CD14-positive monocyte (primary cell): Measurements from ENCODE around the gene RFLNA. TPM values are rescaled to one million over a fixed set of nuclear protein-coding genes. Genes with fewer than 3 reads are reported as not detected.

ENCODE experiments used
- DNase-seq, 3 donors: peaks; one replicate each; pipeline ENCODE4 v3.0.0-alpha.2; 2011 to 2022
- H2AFZ ChIP-seq: 2 replicates; pipeline ENCODE4 v1.6.0; 2012; ENCODE audit warnings: mild to moderate bottlenecking, low read depth, low read length, inconsistent platforms; ENCODE audit not compliant: insufficient read depth, poor library complexity, severe bottlenecking
- H3K27ac ChIP-seq, 2 donors: 1 replicate in 1 of 2; 2 replicates in 1 of 2; pipeline ENCODE4 v1.5.1; 2012 to 2013; ENCODE audit warnings: low read length in 2 of 2, control low read depth in 1 of 2, inconsistent platforms in 1 of 2, low read depth in 1 of 2, mild to moderate bottlenecking in 1 of 2
- H3K27me3 ChIP-seq, 2 donors: one replicate each; pipeline versions ENCODE4 v1.6.0 to v1.6.1; 2011 to 2013; ENCODE audit warnings: low read length in 2 of 2; ENCODE audit not compliant: control insufficient read depth in 2 of 2, insufficient read depth in 2 of 2
- H3K36me3 ChIP-seq, 2 donors: replicated peaks in 1 of 2; 1 replicate in 1 of 2; 2 replicates in 1 of 2; pipeline versions ENCODE4 v1.5.1 to v1.6.1; 2012 to 2013; ENCODE audit warnings: low read length in 2 of 2, control low read depth in 1 of 2, inconsistent platforms in 1 of 2, mild to moderate bottlenecking in 1 of 2; ENCODE audit not compliant: insufficient read depth in 2 of 2, control insufficient read depth in 1 of 2
- H3K4me1 ChIP-seq, 2 donors: 1 replicate in 1 of 2; 2 replicates in 1 of 2; pipeline versions ENCODE4 v1.5.1 to v1.6.1; 2012 to 2013; ENCODE audit warnings: low read length in 2 of 2, control low read depth in 1 of 2, inconsistent platforms in 1 of 2, mild to moderate bottlenecking in 1 of 2, moderate library complexity in 1 of 2; ENCODE audit not compliant: insufficient read depth in 2 of 2, control insufficient read depth in 1 of 2
- H3K4me2 ChIP-seq: replicated peaks from 2 replicates; pipeline ENCODE3; 2012; ENCODE audit warnings: low read length, moderate library complexity, mild to moderate bottlenecking; ENCODE audit not compliant: poor library complexity, severe bottlenecking; ENCODE audit errors: extremely low read depth
- H3K4me3 ChIP-seq, 3 experiments: fragments of 200-600 bp in 1 of 3; sonication (generic) in 1 of 3; replicated peaks in 1 of 3; 1 replicate in 2 of 3; 2 replicates in 1 of 3; pipeline ENCODE4 v1.5.1; 2011 to 2013; ENCODE audit warnings: low read length in 3 of 3, mild to moderate bottlenecking in 3 of 3, control low read depth in 2 of 3, low read depth in 2 of 3, inconsistent platforms in 1 of 3, moderate library complexity in 1 of 3
- H3K79me2 ChIP-seq: 2 replicates; pipeline ENCODE4 v1.6.0; 2012; ENCODE audit warnings: mild to moderate bottlenecking, control low read depth, inconsistent platforms, low read length, moderate library complexity; ENCODE audit not compliant: insufficient read depth
- H3K9ac ChIP-seq: 2 replicates; pipeline ENCODE4 v1.6.0; 2017; ENCODE audit warnings: low read length, mild to moderate bottlenecking; ENCODE audit not compliant: insufficient read depth, poor library complexity, severe bottlenecking
- H3K9me3 ChIP-seq, 2 donors: replicated peaks in 1 of 2; 1 replicate in 1 of 2; 2 replicates in 1 of 2; pipeline versions ENCODE4 v1.5.1 to v1.6.1; 2012 to 2013; ENCODE audit warnings: low read length in 2 of 2, control low read depth in 1 of 2; ENCODE audit not compliant: control insufficient read depth in 1 of 2, insufficient read depth in 1 of 2
- H4K20me1 ChIP-seq: 2 replicates; pipeline ENCODE4 v1.6.0; 2012; ENCODE audit warnings: mild to moderate bottlenecking, low read length, control low read depth, moderate library complexity; ENCODE audit not compliant: insufficient read depth
- H3K27ac Mint-ChIP-seq, 7 donors: one replicate each; pipeline ENCODE4 v1.8.0; 2020; ENCODE audit warnings: mild to moderate bottlenecking in 7 of 7, mixed read lengths in 7 of 7, moderate library complexity in 6 of 7, inconsistent platforms in 2 of 7
- H3K27me3 Mint-ChIP-seq, 3 donors: one replicate each; pipeline ENCODE4 v1.8.0; 2021 to 2022; ENCODE audit warnings: low read depth in 3 of 3, mild to moderate bottlenecking in 3 of 3, mixed read lengths in 3 of 3, moderate library complexity in 3 of 3, inconsistent platforms in 1 of 3
- H3K36me3 Mint-ChIP-seq, 2 donors: one replicate each; pipeline ENCODE4 v1.8.0; 2020; ENCODE audit warnings: mixed read lengths in 2 of 2, inconsistent platforms in 1 of 2, mild to moderate bottlenecking in 1 of 2
- H3K4me1 Mint-ChIP-seq: one replicate; pipeline ENCODE4 v1.8.0; 2020; ENCODE audit warnings: mild to moderate bottlenecking, mixed read lengths
- H3K4me3 Mint-ChIP-seq, 2 donors: one replicate each; pipeline ENCODE4 v1.8.0; 2020; ENCODE audit warnings: mild to moderate bottlenecking in 2 of 2, mixed read lengths in 2 of 2, moderate library complexity in 1 of 2
- H3K9me3 Mint-ChIP-seq, 7 donors: one replicate each; pipeline ENCODE4 v1.8.0; 2020 to 2022; ENCODE audit warnings: mixed read lengths in 7 of 7, mild to moderate bottlenecking in 6 of 7, moderate library complexity in 6 of 7, inconsistent platforms in 2 of 7
- CTCF ChIP-seq: fragments of 200-600 bp; IDR thresholded peaks from one replicate; pipeline ENCODE4 v1.8.0; 2022; ENCODE audit warnings: antibody characterized with exemption, mild to moderate bottlenecking
- WGBS: methylation state at CpG from one replicate; pipeline ENCODE4 v1.1.5; 2013; ENCODE audit warnings: missing lambda C conversion rate; ENCODE audit not compliant: insufficient coverage; 5-methylcytosine and 5-hydroxymethylcytosine counted together
- intact Hi-C, 2 donors: fragments of 100-400 bp; cut with micrococcal nuclease; formaldehyde crosslinking; loops; one replicate each; pipeline versions ENCODE4 v1.15.0 to v1.15.1; 2023
- polyA plus RNA-seq, 3 donors: library from polyadenylated mRNA; depleted of rRNA in 1 of 3; unstranded in 2 of 3; stranded (reverse) in 1 of 3; fragments of 300-500 nt in 2 of 3; fragments of >200 nt in 1 of 3; fragmentation: Illumina TruSeq in 2 of 3; gene quantifications; 1 replicate in 2 of 3; 2 replicates in 1 of 3; pipeline ENCODE4 v1.2.3, GENCODE V29; 2012 to 2021

RFLNA gene
- polyA plus RNA-seq, 3 donors: not detected

GRCh38 chr12:124283326-124283725, 11.6 kb upstream of the RFLNA start:
- peaks cover 9 to 17% of the 10 kb centered on the region in 2 donors for H3K9me3 ChIP-seq
- 100% methylated on average over 3 of the region's 7 CpGs for WGBS
- H3K79me2 ChIP-seq: no peaks in the 10 kb centered on the region
- H3K4me2 ChIP-seq: no peak overlapping the region
- Mint-ChIP-seq H3K9me3 (peaks cover 13 to 26% (median 20%) of the 10 kb centered on the region in 7 donors), H3K36me3 (no peaks in the 10 kb centered on the region), H3K4me1 (peaks cover 3% of the 10 kb centered on the region), H3K4me3 (no peak overlapping the region), H3K27ac (no peak overlapping the region), H3K27me3 (peaks cover 2 to 27% (median 18%) of the 10 kb centered on the region in 3 donors)
- H3K27me3 ChIP-seq: peaks cover 0 to 4% of the 10 kb centered on the region in 2 donors
- no peak overlapping the region for H2AFZ ChIP-seq
- no peak overlapping the region for H3K27ac ChIP-seq
- intact Hi-C loops: no loop called here
- no peaks in the 10 kb centered on the region for H3K4me1 ChIP-seq
- H3K36me3 ChIP-seq: no peaks in the 10 kb centered on the region
- H4K20me1 ChIP-seq: no peaks in the 10 kb centered on the region
- TF ChIP-seq CTCF: no peak
- H3K9ac ChIP-seq: no peak overlapping the region
- no peak overlapping the region for H3K4me3 ChIP-seq
- no peak for DNase-seq

GRCh38 chr12:124284368-124284767, 10.5 kb upstream of the RFLNA start:
- Histone ChIP-seq H3K9ac (no peak overlapping the region), H2AFZ (no peak overlapping the region), H3K4me1 (no peaks in the 10 kb centered on the region), H3K79me2 (no peaks in the 10 kb centered on the region), H4K20me1 (no peaks in the 10 kb centered on the region), H3K4me3 (no peak overlapping the region), H3K27me3 (peaks cover 0 to 4% of the 10 kb centered on the region in 2 donors), H3K9me3 (peaks cover 9 to 17% of the 10 kb centered on the region in 2 donors), H3K4me2 (no peak overlapping the region), H3K27ac (no peak overlapping the region), H3K36me3 (no peaks in the 10 kb centered on the region)
- intact Hi-C loops: no loop called here
- no peak overlapping the region for H3K4me3 Mint-ChIP-seq
- peaks cover 3% of the 10 kb centered on the region for H3K4me1 Mint-ChIP-seq
- DNase-seq: no peak
- H3K27me3 Mint-ChIP-seq: peaks cover 2 to 27% (median 15%) of the 10 kb centered on the region in 3 donors
- peaks cover 13 to 27% (median 23%) of the 10 kb centered on the region in 7 donors for H3K9me3 Mint-ChIP-seq
- no peaks in the 10 kb centered on the region for H3K36me3 Mint-ChIP-seq
- no peak overlapping the region for H3K27ac Mint-ChIP-seq
- no peak for TF ChIP-seq CTCF
- WGBS: no CpG with 5 or more reads among the region's 5 CpGs
